Duodenal mucosa (tissue), 2 donors: ENCODE data around the gene RICTOR.
"Not testable (repeated sequence)": the region's sequence is repeated elsewhere in the genome, so short reads cannot be mapped to it uniquely, and the experiment has no call there.

Source experiments
- H3K27ac ChIP-seq: one replicate; pipeline ENCODE4 v1.7.0; 2013; ENCODE audit warnings: low read depth, low read length
- H3K27me3 ChIP-seq, 2 donors: one replicate each; pipeline ENCODE4 v1.7.0; 2013; ENCODE audit warnings: low read length in 2 of 2, control low read depth in 1 of 2; ENCODE audit not compliant: insufficient read depth in 2 of 2, control insufficient read depth in 1 of 2
- H3K36me3 ChIP-seq, 2 donors: one replicate each; pipeline ENCODE4 v1.7.0; 2013; ENCODE audit warnings: low read length in 2 of 2, control low read depth in 1 of 2; ENCODE audit not compliant: insufficient read depth in 2 of 2, control insufficient read depth in 1 of 2
- H3K4me1 ChIP-seq, 2 donors: one replicate each; pipeline ENCODE4 v1.7.0; 2013; ENCODE audit warnings: low read length in 2 of 2, control low read depth in 1 of 2; ENCODE audit not compliant: insufficient read depth in 2 of 2, control insufficient read depth in 1 of 2
- H3K4me3 ChIP-seq, 2 donors: one replicate each; pipeline ENCODE4 v1.7.0; 2013; ENCODE audit warnings: low read length in 2 of 2, low read depth in 1 of 2
- H3K9ac ChIP-seq, 2 donors: one replicate each; pipeline ENCODE4 v1.7.0; 2013; ENCODE audit warnings: low read length in 2 of 2, low read depth in 1 of 2
- H3K9me3 ChIP-seq, 2 donors: one replicate each; pipeline ENCODE4 v1.7.0; 2013; ENCODE audit warnings: low read length in 2 of 2, control low read depth in 1 of 2; ENCODE audit not compliant: control insufficient read depth in 1 of 2

RICTOR gene

DNA sequence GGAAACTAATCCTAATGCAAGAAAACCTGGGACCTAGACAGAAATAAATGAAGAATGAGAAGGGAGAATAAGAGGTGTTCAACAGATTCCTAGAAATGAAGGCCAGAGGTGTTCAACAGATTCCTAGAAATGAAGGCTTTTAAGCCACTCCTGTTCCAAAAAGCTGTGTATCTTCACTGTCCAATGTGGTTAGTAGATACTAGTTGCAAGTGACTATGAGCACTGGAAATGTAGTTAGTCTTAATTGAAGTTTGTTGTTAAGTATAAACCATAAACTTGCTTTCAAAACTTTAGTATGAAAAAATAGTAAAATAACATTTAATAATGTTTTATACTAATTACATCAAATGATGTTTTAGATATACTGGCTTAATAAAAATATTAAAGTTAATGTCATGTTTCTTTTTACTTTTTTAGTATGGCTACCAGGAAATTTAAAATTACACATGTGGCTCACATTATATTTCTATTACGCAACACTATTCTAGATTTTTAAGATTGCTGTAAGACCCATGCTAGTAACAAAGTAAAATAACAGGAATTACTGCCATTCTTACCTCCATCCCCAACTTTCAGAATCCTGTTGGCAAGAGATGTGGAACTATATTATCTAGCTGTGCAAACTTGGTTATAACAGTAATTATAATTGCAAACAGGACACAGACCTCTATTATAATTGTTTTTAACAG is 57.5 kb downstream of the RICTOR start:
- no peak overlapping the region for H3K9ac ChIP-seq
- peaks cover 3 to 12% of the 10 kb centered on the region in 2 donors for H3K4me1 ChIP-seq
- no peak overlapping the region for H3K27ac ChIP-seq
- no peak overlapping the region for H3K4me3 ChIP-seq
- no peaks in the 10 kb centered on the region for H3K27me3 ChIP-seq
- peaks cover 0 to 3% of the 10 kb centered on the region in 2 donors for H3K36me3 ChIP-seq
- peaks cover 2 to 10% of the 10 kb centered on the region in 2 donors for H3K9me3 ChIP-seq

DNA sequence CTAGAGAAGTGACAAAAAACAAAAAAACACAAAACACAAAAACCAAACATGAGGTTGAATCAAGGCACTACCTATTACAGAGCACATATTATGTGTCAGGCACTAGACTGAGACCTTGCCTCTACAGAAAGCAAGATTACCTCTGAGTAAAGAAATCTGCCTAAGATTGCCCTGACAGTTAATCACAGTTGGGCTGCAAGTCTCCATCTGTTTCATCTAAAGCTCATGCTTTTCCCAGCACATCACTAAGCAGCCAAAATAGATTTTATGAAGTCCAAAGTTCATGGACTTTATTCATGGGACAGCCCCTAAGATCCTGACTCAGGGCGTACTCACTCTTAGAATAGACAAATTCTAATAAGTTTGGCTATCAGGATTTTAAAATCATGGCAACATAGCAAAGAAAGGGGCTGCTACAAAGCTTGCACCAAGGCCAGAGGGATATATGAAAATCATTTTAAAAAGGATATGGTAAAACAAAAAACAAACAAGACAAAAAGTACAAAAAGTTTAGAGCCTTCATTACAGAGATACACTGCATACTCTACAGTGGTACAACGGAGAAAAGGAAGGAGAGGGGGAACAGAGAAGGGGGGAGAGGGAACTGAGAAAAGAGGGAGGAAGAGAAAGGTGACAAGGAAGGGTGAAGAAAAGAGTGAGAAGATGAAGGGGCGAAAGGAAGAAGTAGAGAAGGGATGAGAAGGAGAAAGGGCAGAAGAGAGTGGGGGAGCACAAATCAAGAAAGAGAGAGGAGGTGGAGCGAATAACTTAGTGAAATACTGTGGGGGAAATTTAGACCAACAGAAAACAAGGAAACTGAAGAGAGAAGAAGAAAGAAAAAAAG is 58.2 kb downstream of the RICTOR start:
- H3K4me3 ChIP-seq: no peak overlapping the region
- no peak overlapping the region for H3K9ac ChIP-seq
- H3K36me3 ChIP-seq: peaks cover 0 to 10% of the 10 kb centered on the region in 2 donors
- no peaks in the 10 kb centered on the region for H3K27me3 ChIP-seq
- H3K4me1 ChIP-seq: peaks cover 3 to 12% of the 10 kb centered on the region in 2 donors
- H3K9me3 ChIP-seq: peaks cover 2 to 10% of the 10 kb centered on the region in 2 donors
- H3K27ac ChIP-seq: no peak overlapping the region

DNA sequence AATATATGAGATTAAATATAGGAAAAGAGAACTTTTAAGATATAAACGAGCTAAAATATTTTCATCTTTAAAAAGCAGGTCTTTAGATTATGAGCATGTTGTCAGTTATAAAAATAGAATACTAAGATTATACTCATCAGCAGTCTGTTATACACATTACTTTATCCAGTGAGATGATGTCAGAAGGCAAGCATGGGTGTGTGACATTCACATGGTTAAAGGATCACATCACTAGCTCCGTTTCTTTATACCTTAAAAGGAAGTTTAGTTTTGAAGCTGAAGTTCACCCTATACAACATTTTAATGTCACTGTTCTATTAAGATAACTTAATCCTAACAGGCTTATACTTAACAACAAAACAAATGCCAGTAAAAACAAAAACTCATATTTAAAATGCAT is 59.6 kb downstream of the RICTOR start:
- Histone ChIP-seq H3K4me1 (peaks cover 3 to 12% of the 10 kb centered on the region in 2 donors), H3K4me3 (no peak overlapping the region), H3K9me3 (peaks cover 2 to 10% of the 10 kb centered on the region in 2 donors), H3K9ac (no peak overlapping the region), H3K27ac (no peak overlapping the region), H3K36me3 (peaks cover 0 to 10% of the 10 kb centered on the region in 2 donors), H3K27me3 (no peaks in the 10 kb centered on the region)

DNA sequence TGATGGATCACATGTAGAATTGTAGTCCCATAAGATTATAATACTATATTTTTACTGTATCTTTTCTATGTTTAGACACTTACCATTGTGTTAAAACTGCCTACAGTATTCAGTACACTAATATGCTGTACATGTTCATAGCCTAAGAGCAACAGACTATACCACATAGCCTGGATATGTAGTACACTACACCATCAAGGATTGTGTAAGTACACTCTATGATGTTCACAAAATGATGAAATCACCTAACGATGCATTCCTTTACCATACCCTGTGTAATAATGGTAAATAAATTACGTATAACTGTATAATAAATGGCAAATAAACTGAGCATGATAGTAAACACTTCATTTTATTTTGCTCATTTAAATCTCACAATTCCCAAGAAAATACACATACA is 60.3 kb downstream of the RICTOR start:
- H3K4me3 ChIP-seq: no peak overlapping the region
- H3K36me3 ChIP-seq: peaks cover 0 to 10% of the 10 kb centered on the region in 2 donors
- peaks cover 2 to 10% of the 10 kb centered on the region in 2 donors for H3K9me3 ChIP-seq
- no peak overlapping the region for H3K27ac ChIP-seq
- no peaks in the 10 kb centered on the region for H3K27me3 ChIP-seq
- H3K9ac ChIP-seq: no peak overlapping the region
- H3K4me1 ChIP-seq: peaks cover 3 to 12% of the 10 kb centered on the region in 2 donors

GRCh38 chr5:39010958-39011357 is 63.2 kb downstream of the RICTOR start:
- not testable (repeated sequence) for H3K4me1 ChIP-seq, H3K9ac ChIP-seq, H3K4me3 ChIP-seq, H3K27me3 ChIP-seq, H3K27ac ChIP-seq, H3K36me3 ChIP-seq, H3K9me3 ChIP-seq

GRCh38 chr5:39009981-39010380 is 64.2 kb downstream of the RICTOR start:
- Histone ChIP-seq H3K9me3 (peaks cover 2 to 10% of the 10 kb centered on the region in 2 donors), H3K27me3 (no peaks in the 10 kb centered on the region), H3K4me1 (no peaks in the 10 kb centered on the region), H3K4me3 (no peak overlapping the region), H3K27ac (no peak overlapping the region), H3K36me3 (peaks cover 0 to 10% of the 10 kb centered on the region in 2 donors), H3K9ac (no peak overlapping the region)

DNA sequence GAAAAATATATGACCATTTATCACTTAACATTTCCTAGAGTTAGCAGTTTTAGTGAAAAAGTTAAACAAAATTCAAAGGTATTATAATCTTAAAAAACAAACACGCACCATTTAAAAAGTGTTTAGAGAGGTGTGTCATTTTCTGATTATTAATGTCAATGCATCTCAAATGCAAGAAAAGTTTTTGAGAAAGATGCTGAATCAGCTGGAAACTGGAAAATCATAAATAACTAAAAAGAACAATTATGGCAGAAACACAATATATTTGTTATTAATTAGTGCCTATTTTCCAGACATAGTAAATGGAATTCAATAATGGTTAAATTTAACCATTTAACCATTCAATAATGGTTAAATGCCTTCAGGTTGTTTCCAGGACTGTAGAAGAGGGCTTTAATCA is 64.9 kb downstream of the RICTOR start:
- H3K4me1 ChIP-seq: no peaks in the 10 kb centered on the region
- no peak overlapping the region for H3K9ac ChIP-seq
- H3K27ac ChIP-seq: no peak overlapping the region
- H3K4me3 ChIP-seq: no peak overlapping the region
- H3K9me3 ChIP-seq: peaks cover 2 to 10% of the 10 kb centered on the region in 2 donors
- H3K27me3 ChIP-seq: no peaks in the 10 kb centered on the region
- peaks cover 0 to 10% of the 10 kb centered on the region in 2 donors for H3K36me3 ChIP-seq

DNA sequence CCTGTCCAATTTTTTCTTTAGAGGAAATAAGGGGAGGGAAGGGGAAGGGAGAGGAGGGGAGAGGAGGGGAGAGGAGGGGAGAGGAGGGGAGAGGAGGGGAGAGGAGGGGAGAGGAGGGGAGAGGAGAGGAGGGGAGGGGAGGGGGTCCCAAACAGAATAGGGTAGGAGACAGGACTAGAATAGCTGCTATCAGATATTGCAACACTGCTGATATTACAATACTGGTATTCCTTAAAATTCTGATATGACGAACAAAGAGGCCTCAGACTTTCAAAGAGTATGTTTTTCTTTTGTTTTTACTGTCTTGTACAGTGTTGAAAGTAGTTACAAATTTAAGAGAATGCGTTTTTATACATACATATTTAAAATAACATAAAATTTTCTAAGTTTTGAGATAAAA is 67.5 kb downstream of the RICTOR start:
- H3K36me3 ChIP-seq: peaks cover 0 to 7% of the 10 kb centered on the region in 2 donors
- H3K4me3 ChIP-seq: no peak overlapping the region
- H3K27ac ChIP-seq: no peak overlapping the region
- no peaks in the 10 kb centered on the region for H3K27me3 ChIP-seq
- no peak overlapping the region for H3K9ac ChIP-seq
- H3K4me1 ChIP-seq: no peaks in the 10 kb centered on the region
- no peaks in the 10 kb centered on the region for H3K9me3 ChIP-seq

- H3K27ac ChIP-seq: no peak overlapping the region
- no peak overlapping the region for H3K9ac ChIP-seq
- H3K27me3 ChIP-seq: no peaks in the 10 kb centered on the region
- no peak overlapping the region for H3K4me3 ChIP-seq
- H3K36me3 ChIP-seq: no peaks in the 10 kb centered on the region
- no peaks in the 10 kb centered on the region for H3K4me1 ChIP-seq
- H3K9me3 ChIP-seq: no peaks in the 10 kb centered on the region
Observed at GRCh38 chr5:39005566-39006232, 68.5 kb downstream of the RICTOR start.

DNA sequence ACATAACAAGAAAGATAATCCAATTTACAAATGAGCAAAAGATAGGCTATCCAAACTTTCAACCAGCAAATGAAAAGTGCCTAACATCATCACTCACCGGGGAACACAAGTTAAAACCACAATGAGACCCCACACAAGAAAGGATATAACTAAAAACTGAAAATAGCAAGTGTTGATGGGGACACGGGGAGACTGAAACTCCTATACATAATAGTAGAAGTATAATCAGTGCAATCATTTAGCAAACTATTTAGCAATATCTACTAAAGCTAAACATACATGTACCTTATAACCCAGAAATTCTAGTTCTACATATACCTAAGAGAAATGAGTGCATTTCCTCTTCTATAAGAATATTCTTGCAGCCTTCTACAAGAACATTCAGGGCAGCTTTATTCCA is 72.5 kb downstream of the RICTOR start:
- Histone ChIP-seq H3K4me3 (no peak overlapping the region), H3K27ac (no peak overlapping the region), H3K27me3 (no peaks in the 10 kb centered on the region), H3K9me3 (no peaks in the 10 kb centered on the region), H3K36me3 (no peaks in the 10 kb centered on the region), H3K9ac (no peak overlapping the region), H3K4me1 (no peaks in the 10 kb centered on the region)
